GM19397 (cell line): ENCODE data around the gene TSPO2.
"Not testable (repeated sequence)": the region's sequence is repeated elsewhere in the genome, so short reads cannot be mapped to it uniquely, and the experiment has no call there.

Source experiments
- ATAC-seq: cut with Tn5 transposase; IDR thresholded peaks from one replicate; pipeline ENCODE4 v1.9.1; 2021; ENCODE audit warnings: mild to moderate bottlenecking, moderate library complexity; ENCODE audit not compliant: unreplicated experiment

Gene TSPO2, protein sequence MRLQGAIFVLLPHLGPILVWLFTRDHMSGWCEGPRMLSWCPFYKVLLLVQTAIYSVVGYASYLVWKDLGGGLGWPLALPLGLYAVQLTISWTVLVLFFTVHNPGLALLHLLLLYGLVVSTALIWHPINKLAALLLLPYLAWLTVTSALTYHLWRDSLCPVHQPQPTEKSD

GRCh38 chr6:41042226-41043055 is at the start of gene TSPO2:
Gene TSPO2 (plus strand): TSS chr6:41042467. CDS start chr6:41042986, 519 bp downstream.
- no peak for ATAC-seq

GRCh38 chr6:40992746-40993145 is 49.5 kb upstream of the TSPO2 start:
- no peak for ATAC-seq

DNA sequence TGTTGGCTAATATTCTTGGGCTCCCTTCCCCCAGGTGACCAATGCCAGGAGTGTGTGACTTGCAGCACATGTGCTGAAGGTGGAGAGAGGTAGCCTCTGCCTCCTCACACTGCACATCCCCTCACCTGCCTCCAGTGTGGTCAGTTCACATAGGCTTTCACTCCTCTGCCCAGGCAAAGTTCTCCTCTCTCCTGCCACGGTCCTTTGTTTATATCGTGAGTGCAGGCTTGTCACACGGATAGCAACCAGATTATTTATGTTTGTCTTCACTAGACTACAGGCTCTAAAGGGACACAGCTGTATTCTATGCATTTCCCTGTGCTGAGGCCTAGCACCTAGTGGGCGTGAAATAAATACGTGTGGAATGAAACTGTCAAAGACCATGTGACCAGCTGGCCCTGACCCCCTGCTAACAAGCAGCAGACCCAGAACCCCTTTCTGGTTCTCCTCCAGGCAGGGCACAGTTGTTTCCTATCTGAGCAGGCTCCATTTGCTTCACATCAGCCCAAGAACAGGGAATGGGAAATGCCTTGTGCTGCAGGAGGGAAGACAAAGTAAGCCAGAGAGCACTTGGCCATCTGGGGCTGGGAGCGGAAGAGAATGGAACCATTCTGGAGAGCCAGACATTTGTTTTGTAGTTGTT is 45.6 kb upstream of the TSPO2 start:
- no peak for ATAC-seq

DNA sequence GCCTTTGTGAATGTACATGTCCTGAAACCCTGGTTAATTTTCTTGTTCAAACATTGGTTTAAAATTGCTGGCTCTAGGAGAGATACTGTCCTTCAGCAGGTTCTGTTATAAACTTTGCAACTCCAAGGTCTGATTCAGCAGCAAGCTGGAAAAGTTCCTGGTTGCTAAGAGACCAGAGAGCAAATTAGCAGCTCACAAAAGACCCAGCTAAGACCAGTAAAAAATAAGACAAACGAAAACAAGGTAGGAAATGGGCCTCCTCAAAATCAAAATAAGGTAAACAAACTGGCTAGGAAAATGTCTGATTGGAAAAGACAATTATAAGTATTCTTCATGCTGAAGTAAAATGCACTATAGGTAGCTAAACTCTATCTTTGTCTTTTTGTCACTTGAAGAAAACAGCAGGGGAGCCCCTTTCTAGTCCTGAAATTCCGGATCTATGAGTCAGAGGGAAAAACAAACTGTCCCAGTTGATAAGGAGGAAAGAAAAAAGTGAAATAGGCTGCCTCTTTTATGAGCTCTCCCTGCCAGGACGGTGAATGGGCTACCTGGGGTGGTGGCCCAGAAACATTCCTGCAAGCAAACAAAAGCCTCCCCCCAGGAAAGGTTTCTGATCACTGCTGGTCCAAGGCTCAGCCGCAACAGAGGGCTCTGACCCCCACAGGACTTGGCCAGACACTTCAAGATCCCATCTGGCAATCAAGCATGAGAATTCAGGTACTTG is 44.9 kb upstream of the TSPO2 start:
- ATAC-seq = no peak

DNA sequence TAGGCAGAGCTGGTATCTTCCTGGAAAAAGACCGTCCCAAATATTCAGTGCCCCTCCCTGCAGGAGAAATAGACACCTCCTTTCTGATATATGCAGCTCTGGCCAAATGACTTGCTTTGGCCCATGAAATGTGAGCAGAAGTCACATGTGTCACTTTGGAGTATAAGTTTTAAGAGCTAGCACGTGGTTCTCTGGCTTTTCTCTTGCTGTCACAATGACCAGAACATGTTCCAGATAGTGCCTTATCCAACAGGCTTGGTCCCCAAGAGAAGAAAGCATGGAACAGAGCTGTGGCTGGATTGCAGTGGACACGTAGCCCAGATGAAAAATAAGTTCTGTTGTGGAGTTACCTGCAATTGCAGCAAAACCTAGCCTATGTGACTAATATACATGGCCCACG is 43.6 kb upstream of the TSPO2 start:
- no peak for ATAC-seq

GRCh38 chr6:40999569-40999968 is 42.7 kb upstream of the TSPO2 start:
- no peak for ATAC-seq

DNA sequence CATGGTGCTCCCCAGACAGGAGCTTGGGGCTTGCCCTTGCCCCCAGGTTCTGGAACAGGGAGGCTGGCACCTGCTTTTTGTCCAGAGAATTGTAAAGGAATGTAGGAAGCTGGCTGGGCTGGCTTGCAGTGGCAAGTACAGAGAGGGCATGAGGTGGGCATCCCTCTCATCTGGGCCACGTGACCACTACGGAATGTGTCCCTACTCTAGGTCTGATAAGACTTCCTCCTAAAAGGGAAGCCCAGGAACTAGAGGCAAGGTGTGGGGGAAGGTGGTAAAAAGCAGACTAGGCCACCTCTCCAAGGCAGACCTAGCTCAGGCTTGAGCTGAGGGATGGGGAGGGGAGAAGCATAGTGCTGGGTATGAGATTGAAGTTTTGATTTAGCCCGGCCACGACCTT is 42.0 kb upstream of the TSPO2 start:
- no peak for ATAC-seq

GRCh38 chr6:41002168-41002567 is 40.1 kb upstream of the TSPO2 start:
- no peak for ATAC-seq

- ATAC-seq = not testable (repeated sequence)
These were observed 36.0 kb upstream of the TSPO2 start for GRCh38 chr6:41006217-41006616.

GRCh38 chr6:41006980-41007379 is 35.3 kb upstream of the TSPO2 start:
- ATAC-seq = not testable (repeated sequence)

GRCh38 chr6:41008011-41008410 is 34.3 kb upstream of the TSPO2 start:
- ATAC-seq = no peak

- ATAC-seq = no peak
These were observed 32.6 kb upstream of the TSPO2 start for GRCh38 chr6:41009669-41010068.

DNA sequence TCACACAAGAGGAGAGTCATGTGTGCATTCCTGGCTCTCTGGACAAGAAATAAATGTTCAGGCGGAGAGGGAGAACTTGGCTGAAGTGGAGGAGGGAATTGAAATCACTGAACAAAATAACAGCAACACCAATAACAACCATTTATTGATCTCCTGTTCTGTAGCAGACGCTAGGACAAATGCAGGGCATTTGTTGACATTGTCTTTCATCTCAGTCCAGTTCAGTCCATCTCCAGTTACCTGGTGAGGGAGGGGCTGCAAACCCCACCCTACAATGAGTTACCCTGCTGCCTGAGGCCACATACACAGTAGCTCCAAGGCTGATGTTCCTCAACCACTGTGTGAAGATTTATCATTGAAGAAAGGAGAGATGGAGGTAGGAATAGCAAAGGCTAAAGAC is 30.6 kb upstream of the TSPO2 start:
- ATAC-seq = no peak

- no peak for ATAC-seq
These were observed 28.7 kb upstream of the TSPO2 start for GRCh38 chr6:41013466-41014153.

DNA sequence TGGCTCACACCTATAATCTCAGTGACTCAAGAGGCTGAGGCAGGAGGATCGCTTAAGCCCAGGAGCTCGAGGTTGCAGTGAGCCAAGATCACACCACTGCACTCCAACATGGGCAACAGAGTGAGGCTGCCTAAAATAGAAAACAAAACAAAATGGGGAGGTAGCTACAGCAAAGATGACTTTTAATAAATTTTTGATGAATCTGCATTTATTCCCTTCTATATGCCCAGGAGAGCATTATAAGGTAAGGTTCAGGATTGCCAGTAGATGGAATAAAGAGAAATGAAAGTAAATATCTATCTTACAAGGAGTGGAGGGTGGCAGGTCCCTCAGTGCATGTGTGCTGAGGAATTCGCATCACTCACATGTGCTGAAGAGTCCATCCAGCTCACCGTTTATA is 27.5 kb upstream of the TSPO2 start:
- no peak for ATAC-seq

DNA sequence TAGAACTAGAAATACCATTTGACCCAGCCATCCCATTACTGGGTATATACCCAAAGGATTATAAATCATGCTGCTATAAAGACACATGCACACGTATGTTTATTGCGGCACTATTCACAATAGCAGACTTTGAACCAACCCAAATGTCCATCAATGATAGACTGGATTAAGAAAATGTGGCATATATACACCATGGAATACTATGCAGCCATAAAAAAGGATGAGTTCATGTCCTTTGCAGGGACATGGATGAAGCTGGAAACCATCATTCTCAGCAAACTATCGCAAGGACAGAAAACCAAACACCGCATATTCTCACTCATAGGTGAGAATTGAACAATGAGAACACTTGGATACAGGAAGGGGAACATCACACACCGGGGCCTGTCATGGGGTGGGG is 26.4 kb upstream of the TSPO2 start:
- ATAC-seq = not testable (repeated sequence)

- no peak for ATAC-seq
These were observed 24.6 kb upstream of the TSPO2 start for GRCh38 chr6:41017663-41018062.

- no peak for ATAC-seq
These were observed 20.4 kb upstream of the TSPO2 start for GRCh38 chr6:41021832-41022231.

DNA sequence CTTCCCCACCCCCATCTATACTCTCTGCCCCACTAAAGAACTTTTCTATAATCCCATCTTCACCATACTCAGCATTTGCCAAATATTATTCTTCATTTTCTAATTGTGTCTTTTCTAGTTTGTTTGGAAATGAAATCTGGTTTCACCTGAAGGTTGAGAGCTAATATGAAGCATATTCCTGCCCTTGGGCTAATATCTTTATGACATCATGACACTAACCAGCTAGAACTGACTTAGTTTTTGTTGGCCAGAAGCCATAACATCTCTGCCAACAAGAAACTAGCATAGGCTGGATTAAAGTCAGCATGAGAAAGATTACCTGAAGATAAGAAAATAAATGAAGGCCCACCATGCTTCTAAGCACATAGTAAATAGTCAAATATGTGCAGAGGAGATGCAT is 20.0 kb upstream of the TSPO2 start:
- no peak for ATAC-seq

DNA sequence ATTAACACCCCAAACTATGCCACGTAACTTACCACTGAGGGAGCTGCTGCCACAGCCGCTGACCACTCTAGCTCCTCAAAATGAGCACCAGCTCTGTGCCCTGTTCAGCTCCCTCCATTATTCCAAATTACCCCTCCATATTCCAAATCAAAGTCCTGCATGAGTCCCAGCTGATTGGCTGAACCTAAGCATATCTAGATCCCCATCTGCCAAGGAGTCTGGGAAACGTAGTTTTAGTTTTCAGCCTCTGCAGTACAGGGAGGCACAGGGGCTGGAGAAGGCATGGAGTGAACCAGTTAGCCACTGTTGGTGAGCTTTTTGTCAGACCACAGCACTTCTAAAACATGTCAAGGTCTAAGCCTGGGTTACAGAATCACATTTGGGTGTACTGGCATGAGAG is 19.2 kb upstream of the TSPO2 start:
- no peak for ATAC-seq
